K562 (cell line): Measurements from ENCODE around the gene CEMIP. TPM values are rescaled to one million over a fixed set of nuclear protein-coding genes. Genes with fewer than 3 reads are reported as not detected.

ENCODE experiments used
- CBFA2T2 ChIP-seq: fragments of 450-650 bp; conservative IDR thresholded peaks from 2 replicates; pipeline ENCODE4 v1.6.1; 2017; ENCODE audit warnings: mild to moderate bottlenecking
- CUX1 ChIP-seq: fragments of 200-800 bp; sonication (Bioruptor generic); IDR thresholded peaks from 2 replicates; pipeline ENCODE4 v1.6.1; 2016; ENCODE audit warnings: missing genetic modification characterization, missing compliant biosample characterization
- MYC ChIP-seq, 2 experiments: fragments of 250-450 bp in 1 of 2; sonication (Bioruptor Pico) in 1 of 2; IDR thresholded peaks; 2 replicates each; pipeline versions ENCODE4 v1.5.1 to v1.6.1; 2012 to 2021; ENCODE audit warnings: low read depth in 2 of 2, borderline replicate concordance in 1 of 2, improper control_type of control experiment in 1 of 2, low read length in 1 of 2, mild to moderate bottlenecking in 1 of 2, moderate library complexity in 1 of 2
- PRMT5 ChIP-seq: sonication (generic); formaldehyde crosslinking; IDR thresholded peaks from 2 replicates; pipeline ENCODE4 v1.5.0; 2020; ENCODE audit warnings: missing genetic modification reagents
- RBM17 ChIP-seq: fragments of 200-400 bp; formaldehyde crosslinking; IDR thresholded peaks from 2 replicates; pipeline ENCODE4 v1.6.1; 2017; ENCODE audit warnings: low read depth, mild to moderate bottlenecking, low read length, borderline replicate concordance
- TCF7 ChIP-seq: sonication (generic); IDR thresholded peaks from 2 replicates; pipeline ENCODE4 v1.6.1; 2016; ENCODE audit warnings: antibody characterized with exemption, borderline replicate concordance
- polyA plus RNA-seq, 8 experiments: library from polyadenylated mRNA; depleted of rRNA in 4 of 8; stranded (reverse) in 5 of 8; unstranded in 3 of 8; fragments of >200 nt; fragmentation: Nextera tagmentation in 2 of 8; fragmentation: Illumina TruSeq in 1 of 8; extraction: Ambion mirVana in 2 of 8; extraction: Trizol in 1 of 8; gene quantifications; 2 replicates each; pipeline versions ENCODE4 v1.2.1 to v1.2.3, GENCODE V29; 2011 to 2014; ENCODE audit warnings: inconsistent platforms in 1 of 8, missing spikeins in 1 of 8
- total RNA-seq, 7 experiments: library from RNA; depleted of rRNA in 6 of 7; stranded (reverse); fragments of >200 nt in 6 of 7; fragmentation: Illumina TruSeq in 2 of 7; extraction: Trizol in 2 of 7; gene quantifications; 2 replicates each; pipeline versions ENCODE4 v1.2.1 to v1.2.3, GENCODE V29; 2011 to 2021; ENCODE audit warnings: low replicate concordance in 1 of 7

The CEMIP gene
- total and polyA plus RNA-seq, 9 of the 15 experiments (the other 6 are each of a cell fraction or from before 2014, with no cell fraction given): 0.33 TPM; not detected in 8

GRCh38 chr15:80989081-80989517 is 209.9 kb downstream of the CEMIP start (continued):
- TF ChIP-seq CUX1 (CRISPR knock-in tag) (no peak), RBM17 (no peak), MYC (IDR thresholded peaks at IDR 0.05; ENCODE audit: low read depth, low read length) (no peak), MYC (CRISPR knock-in tag; IDR thresholded peaks at IDR 0.05; ENCODE audit: borderline replicate concordance, low read depth) (no peak), CBFA2T2 (no peak), TCF7 (no peak), PRMT5 (CRISPR knock-in tag) (no peak)
